ENCODE data around the gene INPP5J. TPM values are rescaled to one million over a fixed set of nuclear protein-coding genes. Genes with fewer than 3 reads are reported as not detected.

The INPP5J gene
- total and polyA plus RNA-seq, 2 of the 13 experiments (the other 11 are each of a cell fraction or from before 2014, with no cell fraction given): 0.24 to 1.1 TPM

DNA sequence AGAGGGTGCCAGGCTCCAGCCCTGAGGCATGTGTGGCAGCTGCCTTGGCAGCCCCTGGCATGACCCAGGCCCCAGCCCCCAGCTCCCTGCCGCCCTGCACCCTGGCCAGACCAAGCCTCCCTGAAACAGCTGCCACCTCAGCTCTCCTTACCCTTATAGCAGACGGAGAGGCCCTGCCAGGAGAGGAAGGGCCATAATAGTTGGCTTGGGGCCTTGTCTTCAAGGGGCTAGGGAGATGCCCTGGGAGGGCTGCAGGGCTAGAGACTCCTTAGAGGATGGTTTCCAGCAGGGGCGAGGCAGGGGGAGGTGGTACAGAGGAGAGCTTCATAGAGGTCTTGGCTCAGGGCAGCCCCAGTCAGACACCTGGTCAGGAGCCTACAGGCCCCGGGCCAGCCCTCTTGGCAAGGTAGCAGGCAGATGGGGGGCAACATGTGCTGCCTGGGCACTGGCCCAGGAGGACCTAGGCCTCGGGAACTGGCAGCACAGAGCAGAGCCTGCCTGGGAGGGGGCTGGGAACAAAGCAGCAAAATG is 28.7 kb upstream of the INPP5J start (continued):
- no peak for TF ChIP-seq MED8 (CRISPR knock-in tag; IDR thresholded peaks at IDR 0.05; ENCODE audit: insufficient replicate concordance)
- TF ChIP-seq TEAD3 (CRISPR knock-in tag; optimal IDR thresholded peaks at IDR 0.05; ENCODE audit: borderline replicate concordance): no peak
- TF ChIP-seq, protein P1, sequence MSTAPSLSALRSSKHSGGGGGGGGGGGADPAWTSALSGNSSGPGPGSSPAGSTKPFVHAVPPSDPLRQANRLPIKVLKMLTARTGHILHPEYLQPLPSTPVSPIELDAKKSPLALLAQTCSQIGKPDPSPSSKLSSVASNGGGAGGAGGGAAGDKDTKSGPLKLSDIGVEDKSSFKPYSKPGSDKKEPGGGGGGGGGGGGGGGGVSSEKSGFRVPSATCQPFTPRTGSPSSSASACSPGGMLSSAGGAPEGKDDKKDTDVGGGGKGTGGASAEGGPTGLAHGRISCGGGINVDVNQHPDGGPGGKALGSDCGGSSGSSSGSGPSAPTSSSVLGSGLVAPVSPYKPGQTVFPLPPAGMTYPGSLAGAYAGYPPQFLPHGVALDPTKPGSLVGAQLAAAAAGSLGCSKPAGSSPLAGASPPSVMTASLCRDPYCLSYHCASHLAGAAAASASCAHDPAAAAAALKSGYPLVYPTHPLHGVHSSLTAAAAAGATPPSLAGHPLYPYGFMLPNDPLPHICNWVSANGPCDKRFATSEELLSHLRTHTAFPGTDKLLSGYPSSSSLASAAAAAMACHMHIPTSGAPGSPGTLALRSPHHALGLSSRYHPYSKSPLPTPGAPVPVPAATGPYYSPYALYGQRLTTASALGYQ (CRISPR knock-in tag; IDR thresholded peaks at IDR 0.05): no peak
- TF ChIP-seq, protein P2, sequence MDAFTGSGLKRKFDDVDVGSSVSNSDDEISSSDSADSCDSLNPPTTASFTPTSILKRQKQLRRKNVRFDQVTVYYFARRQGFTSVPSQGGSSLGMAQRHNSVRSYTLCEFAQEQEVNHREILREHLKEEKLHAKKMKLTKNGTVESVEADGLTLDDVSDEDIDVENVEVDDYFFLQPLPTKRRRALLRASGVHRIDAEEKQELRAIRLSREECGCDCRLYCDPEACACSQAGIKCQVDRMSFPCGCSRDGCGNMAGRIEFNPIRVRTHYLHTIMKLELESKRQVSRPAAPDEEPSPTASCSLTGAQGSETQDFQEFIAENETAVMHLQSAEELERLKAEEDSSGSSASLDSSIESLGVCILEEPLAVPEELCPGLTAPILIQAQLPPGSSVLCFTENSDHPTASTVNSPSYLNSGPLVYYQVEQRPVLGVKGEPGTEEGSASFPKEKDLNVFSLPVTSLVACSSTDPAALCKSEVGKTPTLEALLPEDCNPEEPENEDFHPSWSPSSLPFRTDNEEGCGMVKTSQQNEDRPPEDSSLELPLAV (CRISPR knock-in tag; conservative IDR thresholded peaks at IDR 0.05; ENCODE audit: low read depth): no peak
- no peak for TF ChIP-seq ZNF761 (CRISPR knock-in tag; conservative IDR thresholded peaks at IDR 0.05)

DNA sequence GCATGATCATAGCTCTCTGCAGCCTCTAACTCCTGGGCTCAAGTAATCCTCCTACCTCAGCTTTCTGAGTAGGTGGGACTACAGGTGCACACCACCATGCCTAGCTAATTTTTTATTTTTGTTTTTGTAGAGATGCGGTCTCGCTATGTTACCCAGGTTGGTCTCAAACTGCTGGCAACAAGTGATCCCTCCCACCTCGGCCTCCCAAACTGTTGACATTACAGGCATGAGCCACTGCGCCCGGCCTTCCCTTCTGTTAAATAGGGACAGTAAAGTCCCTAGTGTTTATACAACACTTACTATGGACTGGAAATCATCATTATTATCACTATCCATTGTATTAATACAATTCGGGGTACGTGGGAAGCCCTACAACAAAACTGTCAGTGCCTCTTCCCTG is 28.0 kb upstream of the INPP5J start:
- DNase-seq (ENCODE audit: low spot score): no peak
- 98% methylated on average over 7 of the region's 7 CpGs for WGBS (ENCODE audit: low lambda C conversion rate)
- H3K27ac ChIP-seq (ENCODE audit: extremely low read length, insufficient read depth, low read length): no peak overlapping the region
- in situ Hi-C loops (cut with HindIII; ENCODE audit: extremely low pct_ligation_motif_present, low pct_unique_long_range_greater_than_20kb) (no loop called here), intact Hi-C loops (cut with micrococcal nuclease; ENCODE audit: unreplicated experiment) (no loop called here)
- no peaks in the 10 kb centered on the region for H3K79me2 ChIP-seq (ENCODE audit: insufficient read depth, low read length)
- ATAC-seq: no peak
- H3K9ac ChIP-seq (ENCODE audit: insufficient read depth, low read depth, low read length): no peak overlapping the region
- POLR2A ChIA-PET: no interaction called here
- H3K4me2 ChIP-seq (ENCODE audit: low read depth, low read length): no peak overlapping the region
- BruUV-seq (replicated peaks): no TSS peak
- no peak overlapping the region for H2AFZ ChIP-seq (ENCODE audit: low read length)
- no peaks in the 10 kb centered on the region for H3K27me3 ChIP-seq (ENCODE audit: control insufficient read depth in 1 of 2, insufficient read depth in 2 of 2, low read length in 2 of 2)
- H3K4me1 ChIP-seq (ENCODE audit: insufficient read depth, low read length): no peaks in the 10 kb centered on the region
- no peaks in the 10 kb centered on the region for H4K20me1 ChIP-seq (ENCODE audit: insufficient read depth, low read length)
- no peak for FAIRE-seq
- peaks cover 36 to 57% of the 10 kb centered on the region in 2 experiments for H3K36me3 ChIP-seq (replicated peaks in 1 of 2; ENCODE audit: control insufficient read depth in 1 of 2, insufficient read depth in 2 of 2, low read length in 2 of 2)
- CTCF ChIA-PET (ENCODE audit: low intra/inter-chr PET ratio, low total read pairs): no interaction called here
- H3K4me3 ChIP-seq (replicated peaks in 1 of 3; ENCODE audit: insufficient read depth in 1 of 3, low read depth in 2 of 3, low read length in 3 of 3): no peak overlapping the region
- no peaks in the 10 kb centered on the region for H3K9me3 ChIP-seq (ENCODE audit: low read length)
- TF ChIP-seq NRL (CRISPR knock-in tag; IDR thresholded peaks at IDR 0.05; ENCODE audit: borderline replicate concordance) (no peak), SNAI1 (CRISPR knock-in tag; IDR thresholded peaks at IDR 0.05; ENCODE audit: borderline replicate concordance) (no peak), SP140L (CRISPR knock-in tag; IDR thresholded peaks at IDR 0.05; ENCODE audit: borderline replicate concordance) (no peak), HCFC1 (IDR thresholded peaks at IDR 0.05; ENCODE audit: low read depth, low read length) (no peak), SALL2 (CRISPR knock-in tag; IDR thresholded peaks at IDR 0.05) (no peak), ARID2 (CRISPR knock-in tag; IDR thresholded peaks at IDR 0.05; ENCODE audit: borderline replicate concordance) (no peak), ZNF788 (CRISPR knock-in tag; IDR thresholded peaks at IDR 0.05; ENCODE audit: borderline replicate concordance) (no peak), FLYWCH1 (CRISPR knock-in tag; IDR thresholded peaks at IDR 0.05) (no peak), ZNF292 (CRISPR knock-in tag; IDR thresholded peaks at IDR 0.05; ENCODE audit: borderline replicate concordance, low read depth) (no peak), ZNF768 (CRISPR knock-in tag; IDR thresholded peaks at IDR 0.05) (no peak), ZC3H13 (CRISPR knock-in tag; IDR thresholded peaks at IDR 0.05) (no peak)
- TF ChIP-seq, protein P3, sequence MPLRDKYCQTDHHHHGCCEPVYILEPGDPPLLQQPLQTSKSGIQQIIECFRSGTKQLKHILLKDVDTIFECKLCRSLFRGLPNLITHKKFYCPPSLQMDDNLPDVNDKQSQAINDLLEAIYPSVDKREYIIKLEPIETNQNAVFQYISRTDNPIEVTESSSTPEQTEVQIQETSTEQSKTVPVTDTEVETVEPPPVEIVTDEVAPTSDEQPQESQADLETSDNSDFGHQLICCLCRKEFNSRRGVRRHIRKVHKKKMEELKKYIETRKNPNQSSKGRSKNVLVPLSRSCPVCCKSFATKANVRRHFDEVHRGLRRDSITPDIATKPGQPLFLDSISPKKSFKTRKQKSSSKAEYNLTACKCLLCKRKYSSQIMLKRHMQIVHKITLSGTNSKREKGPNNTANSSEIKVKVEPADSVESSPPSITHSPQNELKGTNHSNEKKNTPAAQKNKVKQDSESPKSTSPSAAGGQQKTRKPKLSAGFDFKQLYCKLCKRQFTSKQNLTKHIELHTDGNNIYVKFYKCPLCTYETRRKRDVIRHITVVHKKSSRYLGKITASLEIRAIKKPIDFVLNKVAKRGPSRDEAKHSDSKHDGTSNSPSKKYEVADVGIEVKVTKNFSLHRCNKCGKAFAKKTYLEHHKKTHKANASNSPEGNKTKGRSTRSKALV (CRISPR knock-in tag; IDR thresholded peaks at IDR 0.05): no peak
- TF ChIP-seq, protein P4, sequence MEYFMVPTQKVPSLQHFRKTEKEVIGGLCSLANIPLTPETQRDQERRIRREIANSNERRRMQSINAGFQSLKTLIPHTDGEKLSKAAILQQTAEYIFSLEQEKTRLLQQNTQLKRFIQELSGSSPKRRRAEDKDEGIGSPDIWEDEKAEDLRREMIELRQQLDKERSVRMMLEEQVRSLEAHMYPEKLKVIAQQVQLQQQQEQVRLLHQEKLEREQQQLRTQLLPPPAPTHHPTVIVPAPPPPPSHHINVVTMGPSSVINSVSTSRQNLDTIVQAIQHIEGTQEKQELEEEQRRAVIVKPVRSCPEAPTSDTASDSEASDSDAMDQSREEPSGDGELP (IDR thresholded peaks at IDR 0.05; ENCODE audit: borderline replicate concordance, low read depth): no peak
